Measurements from ENCODE around the gene HRH2.

Gene HRH2

GRCh38 chr5:175745210-175745609 lies 87.3 kb downstream of the HRH2 start:
- H3K27me3 ChIP-seq (ENCODE audit: insufficient read depth, poor library complexity, severe bottlenecking): no peaks in the 10 kb centered on the region
- TF ChIP-seq GABPA (IDR thresholded peaks at IDR 0.05; ENCODE audit: low read depth) (no peak), POLR2AphosphoS5 (IDR thresholded peaks at IDR 0.05; ENCODE audit: low read depth) (no peak), REST (IDR thresholded peaks at IDR 0.05; ENCODE audit: insufficient replicate concordance, low read depth) (no peak), CTCF (IDR thresholded peaks at IDR 0.05; ENCODE audit: insufficient read depth, low read length) (no peak), SPI1 (IDR thresholded peaks at IDR 0.05; ENCODE audit: borderline replicate concordance, low read depth) (no peak)

GRCh38 chr5:175746851-175747250 lies 89.0 kb downstream of the HRH2 start:
- no peak for TF ChIP-seq CTCF (IDR thresholded peaks at IDR 0.05; ENCODE audit: insufficient read depth, low read length)
- TF ChIP-seq GABPA (IDR thresholded peaks at IDR 0.05; ENCODE audit: low read depth): no peak
- TF ChIP-seq POLR2AphosphoS5 (IDR thresholded peaks at IDR 0.05; ENCODE audit: low read depth): no peak
- TF ChIP-seq SPI1 (IDR thresholded peaks at IDR 0.05; ENCODE audit: borderline replicate concordance, low read depth): no peak
- TF ChIP-seq REST (IDR thresholded peaks at IDR 0.05; ENCODE audit: insufficient replicate concordance, low read depth): no peak
- peaks cover 2% of the 10 kb centered on the region for H3K27me3 ChIP-seq (ENCODE audit: insufficient read depth, poor library complexity, severe bottlenecking)
- no peak overlapping the region for H3K4me3 ChIP-seq (replicated peaks; ENCODE audit: insufficient read depth, low read length)
- H3K27ac ChIP-seq (replicated peaks): no peak overlapping the region
- DNase-seq (ENCODE audit: low read depth in 1 of 2, low spot score in 1 of 2): no peak

More at GRCh38 chr5:175745210-175745609, 87.3 kb downstream of the HRH2 start:
- Histone ChIP-seq H3K4me3 (replicated peaks; ENCODE audit: insufficient read depth, low read length) (no peak overlapping the region), H3K27ac (replicated peaks) (no peak overlapping the region)
- no peak for DNase-seq (ENCODE audit: low read depth in 1 of 2, low spot score in 1 of 2)

DNA sequence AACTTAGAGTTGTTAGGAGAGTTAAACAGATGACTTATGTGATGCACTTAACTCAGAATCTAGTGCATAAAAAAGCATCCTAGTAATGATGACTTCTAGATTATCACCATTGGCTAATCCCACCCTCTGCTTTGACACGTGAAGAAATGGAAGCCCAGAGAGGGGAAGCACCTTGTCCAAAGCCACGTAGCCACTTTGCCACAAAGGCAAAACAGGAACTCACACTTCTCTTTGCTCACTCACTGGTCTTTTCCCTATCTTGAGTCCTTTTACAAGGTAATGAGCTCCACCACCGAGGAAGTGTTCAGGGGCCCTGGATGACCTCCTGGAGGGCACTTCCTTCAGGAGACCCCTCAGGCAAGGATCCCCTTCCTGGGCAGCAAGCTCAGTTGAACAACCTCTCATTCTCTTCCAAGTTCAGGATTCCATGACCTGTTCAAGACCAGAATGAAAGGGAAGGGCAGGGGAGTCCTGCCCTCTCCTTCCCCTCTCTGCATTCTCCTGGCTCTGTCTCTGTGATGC lies 89.7 kb downstream of the HRH2 start:
- peak; percentile 61; the same call in 1 of the 2 replicates for TF ChIP-seq SPI1 (IDR thresholded peaks at IDR 0.05; ENCODE audit: borderline replicate concordance, low read depth)
- TF ChIP-seq REST (IDR thresholded peaks at IDR 0.05; ENCODE audit: insufficient replicate concordance, low read depth): no peak
- Histone ChIP-seq H3K27ac (replicated peaks) (no peak overlapping the region), H3K27me3 (ENCODE audit: insufficient read depth, poor library complexity, severe bottlenecking) (peaks cover 8% of the 10 kb centered on the region), H3K4me3 (replicated peaks; ENCODE audit: insufficient read depth, low read length) (no peak overlapping the region)
- DNase-seq (ENCODE audit: low read depth in 1 of 2, low spot score in 1 of 2): peak in 1 of 2 experiments; percentile 11

Data from HL-60 (cell line).